Lower lobe of right lung (tissue), 2 donors: Measurements from ENCODE around the gene ZBED6. TPM values are rescaled to one million over a fixed set of nuclear protein-coding genes. Genes with fewer than 3 reads are reported as not detected.

Experiments used
- ATAC-seq, 2 donors: fragments of 200-7000 bp; cut with Tn5 transposase; one replicate each; pipeline ENCODE4 v1.9.1; 2020 to 2022; ENCODE audit warnings: mild to moderate bottlenecking in 2 of 2, moderate library complexity in 2 of 2
- DNase-seq: peaks from one replicate; pipeline ENCODE4 v3.0.0-alpha.2; 2020
- H3K27ac ChIP-seq: fragments of 200-600 bp; one replicate; pipeline ENCODE4 v1.8.0; 2022
- H3K27me3 ChIP-seq: fragments of 200-600 bp; one replicate; pipeline ENCODE4 v1.8.0; 2022; ENCODE audit warnings: low read depth
- H3K36me3 ChIP-seq: fragments of 200-600 bp; one replicate; pipeline ENCODE4 v1.8.0; 2022; ENCODE audit warnings: mild to moderate bottlenecking
- H3K4me1 ChIP-seq: fragments of 200-600 bp; one replicate; pipeline ENCODE4 v1.8.0; 2022
- H3K4me3 ChIP-seq: fragments of 200-600 bp; one replicate; pipeline ENCODE4 v1.8.0; 2022; ENCODE audit warnings: mild to moderate bottlenecking
- H3K9me3 ChIP-seq: fragments of 200-600 bp; one replicate; pipeline ENCODE4 v1.8.0; 2022
- CTCF ChIP-seq: fragments of 200-600 bp; IDR thresholded peaks from one replicate; pipeline ENCODE4 v1.8.0; 2022; ENCODE audit warnings: antibody characterized with exemption, mild to moderate bottlenecking
- intact Hi-C: fragments of 100-400 bp; cut with DNase I; formaldehyde crosslinking; loops from one replicate; pipeline ENCODE4 v1.11.0; 2022
- total RNA-seq: library from RNA; stranded (reverse); fragmentation: NEBNext Ultra II Directional; extraction: Animal tissue kit (Norgen Biotek cat#: 25700); gene quantifications from one replicate; pipeline ENCODE4 v1.2.1, GENCODE V29; 2021
- donor health status: DM: no; HTN: yes; CAD: no; lungs with severe emphysema.

The ZBED6 gene
- total RNA-seq, 1 donor from 2014 or later = 33.4 TPM

GRCh38 chr1:203842559-203842876 lies 47.1 kb downstream of the ZBED6 start:
- ATAC-seq (no peak), DNase-seq (no peak)
- Histone ChIP-seq H3K4me3 (no peak overlapping the region), H3K4me1 (no peaks in the 10 kb centered on the region), H3K36me3 (peaks cover 87% of the 10 kb centered on the region), H3K9me3 (no peaks in the 10 kb centered on the region), H3K27ac (no peak overlapping the region), H3K27me3 (no peaks in the 10 kb centered on the region)
- TF ChIP-seq CTCF = no peak
- intact Hi-C loops = no loop called here

- Histone ChIP-seq H3K27me3 (no peaks in the 10 kb centered on the region), H3K9me3 (no peaks in the 10 kb centered on the region), H3K4me1 (no peaks in the 10 kb centered on the region), H3K4me3 (no peak overlapping the region), H3K36me3 (peaks cover 87% of the 10 kb centered on the region), H3K27ac (no peak overlapping the region)
- DNase-seq (no peak), ATAC-seq (no peak)
- no peak for TF ChIP-seq CTCF
- intact Hi-C loops = no loop called here
These were observed 48.0 kb downstream of the ZBED6 start for GRCh38 chr1:203843435-203843834.

Other genes starting within 250 kb of the ZBED6 start
- 92.3 TPM for gene ATP2B4, start 168.8 kb upstream of the ZBED6 start, total RNA-seq
- gene LAX1, start 30.4 kb upstream of the ZBED6 start, total RNA-seq = 3.0 TPM
- 74.0 TPM for gene ZC3H11A, start within 50 bp of the ZBED6 start, total RNA-seq
- gene SNRPE, start 66.0 kb downstream of the ZBED6 start, total RNA-seq = 51.8 TPM